Esophagus squamous epithelium (tissue), 4 donors: ENCODE results near the gene TSPAN14.

Experiments used
- CTCF ChIP-seq, 6 experiments: fragments of 450-650 bp in 4 of 6; fragments of 200-600 bp in 2 of 6; sonication (generic) in 2 of 6; IDR thresholded peaks; one replicate each; pipeline ENCODE4 v1.5.1; 2016 to 2019; ENCODE audit warnings: antibody characterized with exemption in 6 of 6, mild to moderate bottlenecking in 4 of 6, moderate library complexity in 4 of 6
- POLR2A ChIP-seq, 4 donors: fragments of 450-650 bp; IDR thresholded peaks; one replicate each; pipeline ENCODE4 v1.6.1; 2017; ENCODE audit warnings: antibody characterized with exemption in 4 of 4, mild to moderate bottlenecking in 4 of 4, moderate library complexity in 3 of 4

- TF ChIP-seq CTCF (IDR thresholded peaks at IDR 0.05) (no peak), POLR2A (IDR thresholded peaks at IDR 0.05) (no peak)
Measured at GRCh38 chr10:80487791-80488538, 33.9 kb downstream of the TSPAN14 start.
